Suprapubic skin (tissue), 4 donors: ENCODE measurements around the gene GNA14.

ENCODE experiments used
- EP300 ChIP-seq: sonication (generic); formaldehyde crosslinking; IDR thresholded peaks from one replicate; pipeline ENCODE4 v1.6.1; 2017; ENCODE audit warnings: antibody characterized with exemption
- POLR2A ChIP-seq, 2 donors: fragments of 450-650 bp; IDR thresholded peaks; one replicate each; pipeline ENCODE4 v1.6.1; 2017; ENCODE audit warnings: antibody characterized with exemption in 2 of 2, mild to moderate bottlenecking in 2 of 2, moderate library complexity in 2 of 2
- POLR2AphosphoS5 ChIP-seq, 3 donors: sonication (generic); formaldehyde crosslinking; IDR thresholded peaks; one replicate each; pipeline ENCODE4 v1.6.1; 2017; ENCODE audit warnings: antibody characterized with exemption in 3 of 3
- TF ChIP-seq, protein P1 (sequence below), 2 donors: fragments of 200-600 bp in 1 of 2; fragments of 450-650 bp in 1 of 2; sonication (generic) in 1 of 2; IDR thresholded peaks; one replicate each; pipeline ENCODE4 v1.5.1; 2016 to 2019; ENCODE audit warnings: antibody characterized with exemption in 2 of 2, mild to moderate bottlenecking in 1 of 2, moderate library complexity in 1 of 2

DNA sequence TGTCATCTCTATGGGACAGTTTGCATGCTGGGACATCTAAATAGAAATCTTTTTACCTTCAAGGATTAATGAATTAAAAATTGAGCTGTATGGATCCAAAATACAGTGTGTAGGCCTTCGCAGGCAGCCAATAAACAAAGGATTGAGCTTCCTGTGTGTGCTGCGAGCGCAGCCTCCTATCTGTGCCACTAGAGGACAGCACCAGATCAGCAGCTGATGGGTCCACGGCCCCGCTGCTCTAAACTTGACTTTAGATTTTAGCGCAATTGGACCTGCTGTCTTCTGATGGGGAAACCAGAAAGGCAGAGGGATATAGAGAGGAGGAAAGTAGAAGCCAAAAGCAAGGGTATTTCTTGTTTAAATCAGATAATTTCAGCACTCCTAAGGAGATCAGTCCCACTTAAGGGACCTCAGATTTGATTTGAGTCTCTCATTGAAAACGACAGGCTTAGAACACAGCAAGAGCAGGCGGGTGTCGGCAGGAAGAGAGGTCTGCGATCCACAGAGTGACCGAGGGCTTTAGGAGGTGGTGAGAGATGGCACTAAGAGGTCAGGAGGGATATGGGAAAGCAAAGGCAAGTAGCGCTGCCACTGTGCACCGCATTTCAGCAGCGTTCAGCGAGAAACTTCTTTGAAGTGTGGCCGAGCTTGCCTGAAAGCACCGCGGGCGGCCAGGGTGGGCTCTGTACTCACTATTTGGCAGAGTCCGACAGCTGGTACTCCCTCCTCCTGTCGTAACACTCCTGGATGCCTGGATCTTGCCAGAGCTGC is 214.3 kb downstream of the GNA14 start:
- TF ChIP-seq POLR2A (IDR thresholded peaks at IDR 0.05): no peak
- TF ChIP-seq, protein P1, sequence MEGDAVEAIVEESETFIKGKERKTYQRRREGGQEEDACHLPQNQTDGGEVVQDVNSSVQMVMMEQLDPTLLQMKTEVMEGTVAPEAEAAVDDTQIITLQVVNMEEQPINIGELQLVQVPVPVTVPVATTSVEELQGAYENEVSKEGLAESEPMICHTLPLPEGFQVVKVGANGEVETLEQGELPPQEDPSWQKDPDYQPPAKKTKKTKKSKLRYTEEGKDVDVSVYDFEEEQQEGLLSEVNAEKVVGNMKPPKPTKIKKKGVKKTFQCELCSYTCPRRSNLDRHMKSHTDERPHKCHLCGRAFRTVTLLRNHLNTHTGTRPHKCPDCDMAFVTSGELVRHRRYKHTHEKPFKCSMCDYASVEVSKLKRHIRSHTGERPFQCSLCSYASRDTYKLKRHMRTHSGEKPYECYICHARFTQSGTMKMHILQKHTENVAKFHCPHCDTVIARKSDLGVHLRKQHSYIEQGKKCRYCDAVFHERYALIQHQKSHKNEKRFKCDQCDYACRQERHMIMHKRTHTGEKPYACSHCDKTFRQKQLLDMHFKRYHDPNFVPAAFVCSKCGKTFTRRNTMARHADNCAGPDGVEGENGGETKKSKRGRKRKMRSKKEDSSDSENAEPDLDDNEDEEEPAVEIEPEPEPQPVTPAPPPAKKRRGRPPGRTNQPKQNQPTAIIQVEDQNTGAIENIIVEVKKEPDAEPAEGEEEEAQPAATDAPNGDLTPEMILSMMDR (IDR thresholded peaks at IDR 0.05): peak; percentile 69 to 92
- no peak for TF ChIP-seq POLR2AphosphoS5 (IDR thresholded peaks at IDR 0.05)
- no peak for TF ChIP-seq EP300
